ENCODE results near the gene PSMA2. TPM values are rescaled to one million over a fixed set of nuclear protein-coding genes. Genes with fewer than 3 reads are reported as not detected.
"Not testable (repeated sequence)": the region's sequence is repeated elsewhere in the genome, so short reads cannot be mapped to it uniquely, and the experiment has no call there.

PSMA2 gene
- total RNA-seq, 1 experiment from 2014 or later, result 656 TPM

DNA sequence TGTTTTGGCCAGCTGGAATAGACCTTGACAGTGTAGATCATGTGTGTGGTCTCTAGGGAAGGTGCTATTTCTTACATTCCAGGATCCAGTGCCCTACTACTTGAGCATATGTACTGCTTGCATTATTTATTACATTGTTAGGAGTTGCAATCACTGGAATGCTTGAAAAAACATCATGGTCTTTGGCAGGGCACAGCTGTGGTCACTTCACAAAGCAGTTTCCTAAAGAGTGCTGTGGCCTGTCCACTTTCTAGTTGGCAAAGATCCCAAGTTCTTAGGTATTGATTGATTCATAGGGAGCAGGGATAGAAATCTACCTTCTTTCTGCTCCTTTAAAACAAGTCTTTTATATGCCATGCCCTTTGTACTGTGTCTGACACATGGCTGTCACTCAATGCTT, 24.7 kb downstream of the PSMA2 start:
- DNase-seq (ENCODE audit: low spot score), result no peak

DNA sequence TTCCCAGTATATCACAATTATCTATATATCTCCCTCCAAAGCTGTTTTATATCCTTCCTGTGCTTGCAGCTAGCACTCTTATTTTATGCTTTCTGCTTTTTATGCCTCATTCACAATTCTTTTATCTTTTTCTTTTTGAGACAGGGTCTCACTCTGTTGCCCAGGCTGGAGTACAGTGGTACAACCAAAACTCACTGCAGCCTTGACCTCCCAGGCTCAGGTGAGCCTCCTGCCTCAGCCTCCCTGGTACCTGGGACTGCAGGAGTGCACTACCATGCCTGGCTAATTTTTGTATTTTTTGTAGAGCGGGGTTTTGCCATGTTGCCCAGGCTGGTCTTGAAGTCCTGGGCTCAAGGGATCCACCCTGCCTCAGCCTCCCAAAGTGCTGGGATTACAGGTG, 25.8 kb downstream of the PSMA2 start:
- no peak for DNase-seq (ENCODE audit: low spot score)

DNA sequence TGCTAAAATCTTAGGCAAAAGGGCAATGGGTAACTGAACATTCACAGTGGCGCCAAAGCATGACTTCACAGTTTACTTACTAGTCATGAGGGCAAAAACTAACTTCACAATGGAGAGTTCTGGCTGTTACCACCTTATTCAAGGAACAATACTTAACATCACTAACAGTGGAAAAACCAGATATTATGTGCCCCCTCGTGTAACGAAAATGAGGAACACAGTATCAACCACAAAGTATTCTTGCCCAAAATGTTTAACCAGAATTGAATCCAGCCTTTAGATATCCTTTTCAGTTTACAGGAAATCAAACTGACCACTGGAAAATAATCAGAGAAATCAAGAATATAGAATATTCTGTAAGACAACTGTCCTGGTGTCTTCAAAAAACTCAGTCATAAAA, 29.6 kb downstream of the PSMA2 start:
- DNase-seq (ENCODE audit: low spot score), result no peak

DNA sequence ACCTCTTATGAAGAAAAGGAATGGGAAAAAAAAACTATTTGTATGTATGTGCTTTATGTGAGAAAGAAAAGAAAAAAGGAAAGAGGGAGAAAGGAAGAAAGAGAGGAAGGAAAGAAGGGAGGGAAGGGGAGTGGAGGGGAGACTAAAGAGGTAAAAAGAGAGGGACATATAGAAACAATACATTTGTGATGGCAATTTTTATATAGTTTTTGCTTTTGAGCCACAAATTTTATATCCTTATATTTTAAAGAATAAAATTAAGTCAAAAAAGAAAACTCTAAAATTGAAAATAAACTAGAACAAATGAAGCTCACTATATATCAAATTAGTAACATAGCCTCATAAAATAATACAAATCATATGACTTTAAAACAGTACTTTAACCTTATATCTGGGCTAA, 31.1 kb downstream of the PSMA2 start:
- no peak for DNase-seq (ENCODE audit: low spot score)

DNA sequence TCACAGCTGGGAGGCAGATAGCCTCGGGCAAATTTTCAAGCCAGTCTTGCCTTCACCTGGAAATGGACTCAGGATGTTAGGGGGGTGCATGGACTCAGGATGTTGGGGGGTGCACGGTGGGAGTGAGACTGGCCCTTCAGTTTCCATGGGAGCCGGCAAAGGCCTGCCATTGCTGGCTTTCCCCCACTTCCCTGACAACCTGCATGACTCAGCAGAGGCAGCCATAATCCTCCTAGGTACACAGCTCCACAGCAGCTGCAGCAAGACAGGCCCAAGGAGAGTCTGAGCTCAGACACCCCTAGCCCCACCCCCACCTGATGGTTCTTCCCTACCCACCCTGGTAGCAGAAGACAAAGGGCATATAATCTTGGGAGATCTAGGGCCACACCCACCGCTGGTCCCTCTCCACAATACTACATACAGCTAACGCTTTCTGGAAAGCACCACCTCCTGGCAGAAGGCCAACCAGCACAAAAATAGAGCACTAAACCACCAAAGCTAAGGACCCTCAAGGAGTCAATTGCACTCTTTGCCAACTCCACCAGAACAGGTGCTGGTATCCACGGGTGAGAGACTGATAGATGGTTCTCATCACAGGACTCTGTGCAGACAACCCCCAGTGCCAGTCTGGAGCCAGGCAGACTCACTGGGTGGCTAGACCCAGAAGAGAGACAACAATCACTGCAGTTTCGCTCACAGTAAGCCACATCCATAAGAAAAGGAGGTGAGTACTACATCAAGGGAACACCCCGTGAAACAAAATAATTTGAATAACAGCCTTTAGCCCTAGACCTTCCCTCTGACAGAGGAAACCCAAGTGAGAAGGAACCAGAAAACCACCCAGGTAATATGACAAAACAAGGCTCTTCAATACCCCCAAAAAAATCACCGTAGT, 38.4 kb downstream of the PSMA2 start:
- no peak for DNase-seq (ENCODE audit: low spot score)

DNA sequence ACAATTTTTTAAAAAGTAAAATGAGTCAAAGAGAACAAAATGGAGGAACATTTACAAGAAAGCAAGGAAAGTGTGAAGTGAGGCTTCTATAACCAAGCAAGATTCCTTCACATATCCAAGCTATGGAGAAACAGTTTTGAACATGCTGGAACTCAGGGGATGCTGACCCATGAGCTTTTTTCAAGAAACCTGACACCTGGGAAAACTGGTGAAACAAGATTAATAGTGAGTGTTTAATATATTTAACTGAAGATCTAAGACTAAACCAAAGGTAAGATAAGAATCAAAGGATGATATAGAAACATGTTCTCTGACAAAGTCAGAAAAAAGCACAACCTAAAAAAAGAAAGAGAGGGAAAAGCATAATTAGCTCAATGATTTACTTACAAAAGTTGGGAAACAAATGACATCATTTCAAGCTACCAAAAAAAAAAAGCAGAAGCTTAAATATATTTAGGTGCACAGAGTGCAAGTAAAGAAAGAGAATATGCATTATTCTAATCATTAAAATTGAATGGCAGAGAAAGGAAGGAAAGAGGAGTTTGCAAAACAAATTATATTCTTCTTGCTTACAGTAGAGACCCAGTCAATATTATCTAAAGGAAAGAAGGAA, 45.0 kb downstream of the PSMA2 start:
- no peak for DNase-seq (ENCODE audit: low spot score)

DNA sequence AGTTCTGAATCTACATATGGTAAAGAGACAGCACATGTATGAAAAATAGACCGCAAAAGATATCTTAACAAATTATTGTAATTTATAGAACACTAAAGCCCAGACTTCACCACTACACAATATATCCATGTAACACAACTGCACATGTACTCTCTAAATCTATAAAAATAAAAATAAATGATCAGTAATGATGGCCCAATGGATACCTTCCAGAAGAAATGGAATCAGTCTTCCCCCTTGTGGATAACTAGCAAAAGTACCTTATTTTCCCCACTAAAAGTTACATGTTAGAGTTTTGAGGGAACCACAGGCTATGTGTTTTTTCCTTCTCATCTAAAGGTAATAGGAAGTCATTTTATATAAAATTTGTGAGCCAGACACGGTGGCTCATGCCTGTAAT, 45.8 kb downstream of the PSMA2 start:
- DNase-seq (ENCODE audit: low spot score), result no peak

DNA sequence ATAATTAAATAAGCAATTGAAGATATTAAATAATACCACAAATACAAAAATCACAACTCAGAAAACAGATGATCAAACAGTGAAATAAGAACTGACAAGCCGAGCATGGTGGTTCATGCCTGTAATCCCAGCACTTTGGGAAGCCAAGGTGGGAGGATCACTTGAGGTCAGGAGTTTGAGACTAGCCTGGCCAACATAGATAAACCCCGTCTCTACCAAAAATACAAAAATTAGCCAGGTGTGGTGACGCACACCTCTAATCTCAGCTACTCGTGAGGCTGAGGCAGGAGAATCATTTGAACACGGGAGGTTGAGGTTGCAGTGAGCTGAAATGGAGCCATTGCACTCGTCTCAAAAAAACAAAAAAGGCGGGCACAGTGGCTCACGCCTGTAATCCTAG, 46.8 kb downstream of the PSMA2 start:
- not testable (repeated sequence) for DNase-seq (ENCODE audit: low spot score)

DNA sequence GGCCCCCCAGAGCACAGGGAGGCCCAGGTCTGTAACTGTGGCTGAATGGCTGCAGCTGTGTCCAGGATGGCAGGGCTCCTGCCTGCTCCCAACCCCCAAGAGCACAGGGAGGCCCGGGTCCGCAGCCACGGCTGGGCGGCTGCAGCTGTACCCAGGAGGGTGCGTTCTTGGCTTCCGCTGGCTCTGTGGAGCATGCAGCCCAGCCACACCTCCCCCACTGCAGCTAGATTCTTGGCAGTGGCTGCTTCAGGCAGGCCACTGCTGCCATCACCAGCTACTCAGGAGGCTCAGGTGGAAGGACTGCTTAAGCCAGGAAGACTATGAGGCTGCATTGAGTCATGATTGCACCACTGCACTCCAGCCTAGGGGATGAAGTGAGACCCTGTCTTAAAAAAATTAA, 48.0 kb downstream of the PSMA2 start:
- peak; percentile 47 for DNase-seq (ENCODE audit: low spot score)

DNA sequence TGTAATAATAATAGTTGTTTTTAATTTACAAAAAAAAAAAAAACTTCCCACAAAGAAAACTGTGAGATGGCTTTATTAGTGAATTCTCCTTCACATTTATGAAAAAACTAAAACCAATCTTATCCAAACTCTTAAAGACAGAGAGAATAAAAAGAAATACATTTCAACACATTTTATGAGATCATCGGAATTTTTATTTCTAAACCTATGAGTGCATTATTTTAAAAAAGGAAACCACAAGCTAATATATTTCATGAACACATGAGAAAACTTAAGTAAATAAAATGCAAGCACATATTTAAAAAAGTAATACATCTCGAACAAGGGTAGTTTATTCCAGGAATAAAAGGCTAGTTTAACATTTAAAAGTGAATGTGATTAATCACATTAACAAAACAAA, 51.6 kb downstream of the PSMA2 start:
- DNase-seq (ENCODE audit: low spot score), result no peak

DNA sequence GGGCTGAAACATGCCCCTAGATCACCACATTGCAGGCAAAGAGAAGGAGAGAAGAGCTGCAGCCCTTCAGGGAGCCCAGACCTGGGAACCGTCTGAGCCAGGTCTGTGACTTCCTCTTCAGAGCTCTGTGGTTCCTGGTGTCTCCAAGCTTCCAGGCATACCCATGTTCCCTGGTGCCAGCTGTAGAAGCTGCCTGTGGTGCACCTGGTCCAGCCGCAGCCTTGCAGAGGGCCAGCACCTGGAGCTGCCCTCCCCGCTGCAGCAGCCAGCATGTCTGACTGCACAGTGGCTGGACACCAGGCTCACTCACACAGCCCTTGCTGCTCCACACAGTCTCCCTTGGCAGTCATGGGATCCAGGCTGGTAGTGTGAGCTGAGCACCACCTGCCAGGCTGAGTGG, 53.7 kb downstream of the PSMA2 start:
- DNase-seq (ENCODE audit: low spot score), result no peak

DNA sequence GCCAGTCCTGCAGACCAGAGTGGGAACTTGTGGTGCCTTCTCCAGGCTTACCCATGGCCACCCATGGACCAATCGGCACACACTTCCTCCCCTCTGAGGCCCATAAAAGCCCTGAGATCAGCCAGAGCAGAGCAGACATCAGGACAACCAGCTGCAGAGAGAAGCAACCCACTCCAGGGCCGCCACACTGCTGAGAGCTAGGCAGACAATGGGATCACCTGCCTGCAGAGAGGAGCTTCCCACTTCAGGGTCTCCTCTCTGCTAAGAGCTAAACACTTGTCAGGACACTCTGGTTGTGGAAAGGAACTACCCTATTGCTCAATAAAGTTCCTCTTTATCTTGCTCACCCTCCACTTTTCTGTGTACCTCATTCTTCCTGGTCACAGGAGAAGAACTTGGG, 54.1 kb downstream of the PSMA2 start:
- no peak for DNase-seq (ENCODE audit: low spot score)

DNA sequence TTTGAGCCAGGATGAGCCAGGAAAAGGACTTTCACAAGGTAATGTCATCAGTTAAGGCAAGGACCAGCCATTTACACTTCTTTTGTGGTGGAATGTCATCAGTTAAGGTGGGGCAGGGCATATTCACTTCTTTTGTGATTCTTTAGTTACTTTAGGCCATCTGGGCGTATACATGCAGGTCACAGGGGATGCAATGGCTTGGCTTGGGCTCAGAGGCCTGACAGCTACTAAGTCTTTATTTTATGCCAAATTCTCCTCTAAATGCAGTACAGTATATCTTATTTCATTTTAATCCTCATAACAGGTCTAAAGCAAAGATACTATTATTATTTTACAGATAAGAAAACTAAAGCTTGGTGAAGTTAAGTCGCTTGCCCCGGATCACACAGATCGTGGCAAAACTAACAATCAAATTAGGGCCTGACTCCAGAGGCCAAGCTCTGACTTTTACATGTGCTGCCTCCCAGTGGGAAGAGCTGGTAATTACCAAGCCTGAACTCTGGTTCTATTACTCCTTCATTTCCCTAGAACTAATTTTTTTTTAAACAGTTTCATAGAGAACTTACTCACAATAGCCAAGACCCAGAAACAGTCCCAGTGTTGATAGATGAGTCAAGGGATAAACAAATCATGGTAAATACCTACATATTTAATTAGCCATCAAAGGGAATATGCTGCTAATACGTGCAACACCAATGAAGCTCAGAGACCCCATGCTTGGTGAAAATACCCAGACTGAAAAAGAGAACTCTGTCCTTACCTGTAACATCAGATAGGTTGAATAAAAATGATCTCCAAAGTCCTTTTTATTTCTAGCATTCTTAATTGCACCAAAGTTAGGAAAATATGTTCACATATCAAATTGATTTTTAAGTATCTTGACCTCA, 55.5 kb downstream of the PSMA2 start:
- peak; percentile 81 for DNase-seq (ENCODE audit: low spot score)

DNA sequence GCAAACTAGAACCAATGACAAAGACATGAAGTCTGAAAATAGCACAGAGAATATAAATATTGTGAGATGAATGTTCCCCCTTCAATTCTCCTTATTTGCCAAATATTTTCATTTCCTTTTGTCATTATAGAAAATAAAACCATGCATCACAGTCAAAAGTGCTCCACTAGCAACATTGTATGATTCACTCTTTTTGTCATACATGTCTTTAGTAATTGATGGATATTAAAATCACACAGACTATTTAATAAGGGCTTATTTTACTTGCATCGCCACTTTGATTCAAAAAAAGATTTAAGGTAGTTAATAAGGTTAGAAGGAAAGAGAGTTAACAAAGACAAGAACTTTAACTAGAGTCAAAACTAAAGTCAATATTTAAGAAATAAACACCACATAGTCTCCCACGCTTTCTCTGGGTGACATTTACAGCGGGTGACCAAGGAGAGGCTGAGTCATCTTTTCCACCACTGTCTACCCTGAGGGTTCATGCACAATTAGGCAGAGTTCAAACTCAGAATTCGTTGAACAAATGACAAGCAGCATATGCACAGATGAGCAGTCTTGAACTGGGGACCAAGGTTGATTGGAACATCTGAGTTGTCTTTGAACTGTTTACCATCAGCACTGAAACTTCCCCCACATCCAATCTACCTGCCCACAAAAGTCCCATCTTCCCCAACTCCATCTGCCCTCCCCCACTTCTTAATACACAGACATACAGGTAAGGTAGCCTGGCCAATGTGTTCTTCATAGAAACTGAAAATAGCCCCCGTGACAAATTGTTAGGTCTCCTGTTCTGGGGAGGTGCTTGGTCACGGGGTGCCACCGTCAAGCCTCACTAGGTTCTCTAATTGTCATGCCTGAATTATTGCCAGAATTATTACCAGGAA, 62.6 kb downstream of the PSMA2 start:
- DNase-seq (ENCODE audit: low spot score), result peak; percentile 66

DNA sequence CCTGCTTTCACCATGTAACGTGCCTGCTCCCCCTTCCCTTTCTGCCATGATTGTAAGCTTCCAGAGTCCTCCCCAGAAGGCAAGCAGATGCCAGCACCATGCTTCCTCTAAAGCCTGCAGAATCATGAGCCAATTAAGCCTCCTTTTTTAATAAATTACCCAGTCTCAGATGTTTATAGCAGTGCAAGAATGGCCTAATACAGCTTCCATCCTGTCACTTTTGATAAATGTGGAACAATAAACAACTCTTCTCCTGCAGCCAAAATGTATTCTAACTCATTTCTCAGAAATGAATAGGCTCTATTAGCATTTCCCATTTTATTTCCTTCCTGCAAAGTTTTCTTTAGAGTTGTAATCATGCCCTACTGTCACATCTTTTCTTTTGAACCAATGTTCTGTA, 63.5 kb downstream of the PSMA2 start:
- DNase-seq (ENCODE audit: low spot score), result no peak

Other genes starting within 250 kb of the PSMA2 start
- 13.2 and 15.8 TPM in 2 replicates for gene C7orf25, start 20.1 kb downstream of the PSMA2 start, total RNA-seq (2014; rRNA removed; shearing (Covaris generic))
- 114 and 145 TPM in 2 replicates for gene MRPL32, start 202 bp upstream of the PSMA2 start, total RNA-seq (2014; rRNA removed; shearing (Covaris generic))
- 25.9 and 33.8 TPM in 2 replicates for gene HECW1, start 180.5 kb upstream of the PSMA2 start, total RNA-seq (2014; rRNA removed; shearing (Covaris generic))